ENCODE measurements around the gene CDCA7.
"Not testable (repeated sequence)": the region's sequence is repeated elsewhere in the genome, so short reads cannot be mapped to it uniquely, and the experiment has no call there.

CDCA7 gene

DNA sequence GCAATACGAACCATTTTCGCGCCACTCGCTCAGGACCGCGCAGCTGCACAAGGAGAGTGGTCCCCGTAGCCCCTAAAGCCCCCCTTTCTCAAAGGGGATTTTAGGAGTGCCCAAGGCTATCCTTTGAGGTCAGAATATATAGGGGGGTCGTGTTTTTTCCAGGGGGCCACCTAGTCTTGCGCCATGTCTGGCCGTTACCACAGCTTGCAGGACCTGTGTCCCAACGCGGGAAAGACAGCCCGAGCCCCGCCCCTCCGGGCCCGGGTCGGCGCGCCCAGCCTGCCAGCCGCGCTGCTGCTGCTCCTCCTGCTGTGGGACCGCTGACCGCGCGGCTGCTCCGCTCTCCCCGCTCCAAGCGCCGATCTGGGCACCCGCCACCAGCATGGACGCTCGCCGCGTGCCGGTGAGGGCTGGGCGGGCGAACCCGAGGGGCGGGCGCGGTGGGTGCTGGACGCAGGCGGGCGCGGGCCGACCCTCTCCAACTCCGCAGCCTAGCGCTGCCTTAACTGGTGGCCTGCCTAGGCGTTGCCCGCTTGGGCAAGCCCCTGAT lies at the start of gene CDCA7:
CDCA7 (plus strand) TSS at position 291 of the 550 bp plus-strand sequence; CDS start at position 383, 92 bp downstream.
- DNase-seq, result peak; percentile 22

DNA sequence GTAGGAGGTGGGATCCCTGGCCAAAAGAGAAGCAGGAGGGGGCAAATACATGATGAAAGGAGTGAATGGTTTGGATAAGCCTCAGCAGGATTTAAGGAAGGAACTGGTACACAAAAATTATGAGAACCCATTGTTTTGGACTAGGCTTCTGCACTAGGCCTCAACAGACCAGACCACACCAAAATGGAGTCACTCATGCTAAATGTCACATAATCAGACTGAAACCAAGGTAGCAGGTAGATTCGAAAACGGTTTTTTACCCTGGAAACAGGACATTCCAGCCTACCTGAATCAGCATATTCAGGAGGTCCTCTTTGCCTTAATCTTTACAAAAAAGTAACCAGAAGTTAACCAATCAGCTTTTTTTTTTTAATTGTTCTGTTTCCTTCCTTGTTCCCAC lies 49.4 kb upstream of the CDCA7 start:
- no peak for DNase-seq

DNA sequence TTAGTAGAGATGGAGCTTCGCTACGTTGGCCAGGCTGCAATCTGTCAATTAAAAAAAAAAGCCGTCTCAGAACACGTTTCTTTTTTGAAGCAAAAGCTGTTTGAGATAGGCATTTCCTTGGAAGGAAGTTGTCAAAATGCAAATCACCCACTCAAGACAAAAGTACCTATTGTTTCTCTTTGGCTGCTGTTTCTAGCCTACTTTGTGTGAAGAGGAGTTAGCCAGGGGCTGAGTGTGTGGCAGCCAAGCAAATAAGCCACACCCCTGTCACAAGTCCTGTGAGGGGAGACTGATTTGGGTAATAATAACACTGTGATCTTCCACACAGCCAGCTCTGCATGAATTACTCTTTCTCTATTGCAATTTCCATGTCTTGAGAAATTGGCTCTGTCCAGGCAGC lies 47.4 kb upstream of the CDCA7 start:
- no peak for DNase-seq

DNA sequence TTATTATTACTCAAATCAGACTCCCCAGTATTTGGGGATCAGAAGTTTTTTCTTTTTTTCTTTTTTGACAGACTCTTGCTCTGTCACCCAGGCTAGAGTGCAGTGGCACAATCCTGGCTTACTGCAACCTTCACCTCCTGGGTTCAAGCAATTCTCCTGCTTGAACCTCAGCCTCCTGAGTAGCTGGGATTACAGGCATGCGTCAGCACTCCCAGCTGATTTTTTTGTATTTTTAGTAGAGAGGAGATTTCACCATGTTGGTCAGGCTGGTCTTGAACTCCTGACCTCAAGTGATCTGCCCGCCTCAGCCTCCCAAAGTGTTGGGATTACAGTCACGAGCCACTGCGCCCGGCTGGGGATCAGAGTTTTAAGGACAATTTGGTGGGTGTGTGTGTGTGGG lies 45.3 kb upstream of the CDCA7 start:
- DNase-seq, result not testable (repeated sequence)

DNA sequence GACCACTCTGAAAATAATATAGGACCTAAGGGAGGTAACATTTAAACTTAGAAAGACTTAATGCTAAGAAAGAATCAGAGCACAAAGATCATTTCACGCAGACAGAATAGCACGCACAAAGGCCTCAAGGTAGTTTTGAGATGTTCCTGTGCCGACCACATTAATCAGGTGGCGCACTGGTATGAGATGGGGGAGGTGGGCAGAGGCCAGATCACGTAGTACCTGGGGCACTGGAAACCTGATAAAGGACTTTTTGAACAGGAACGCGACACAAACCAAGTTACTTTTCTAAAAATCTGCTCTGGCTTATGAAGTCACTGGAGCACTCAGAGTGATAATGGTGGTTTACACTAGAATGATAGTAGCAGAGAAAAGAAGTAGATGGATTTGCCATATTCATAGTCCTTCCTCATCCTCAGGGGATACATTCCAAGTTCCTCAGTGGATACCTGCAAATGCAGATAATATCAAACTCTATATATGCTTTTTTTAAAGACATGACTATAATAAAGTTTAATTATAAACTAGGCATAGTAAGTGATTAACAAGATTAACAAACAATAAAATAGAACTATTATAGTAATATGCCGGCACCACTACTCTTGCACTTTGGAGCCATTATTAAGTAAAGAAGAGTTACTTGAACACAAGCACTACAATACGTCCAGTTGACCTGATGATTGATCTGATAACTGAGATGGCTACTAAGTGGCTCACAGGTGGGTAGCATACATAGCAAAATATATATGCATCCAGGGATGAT lies 42.6 kb upstream of the CDCA7 start:
- no peak for DNase-seq

DNA sequence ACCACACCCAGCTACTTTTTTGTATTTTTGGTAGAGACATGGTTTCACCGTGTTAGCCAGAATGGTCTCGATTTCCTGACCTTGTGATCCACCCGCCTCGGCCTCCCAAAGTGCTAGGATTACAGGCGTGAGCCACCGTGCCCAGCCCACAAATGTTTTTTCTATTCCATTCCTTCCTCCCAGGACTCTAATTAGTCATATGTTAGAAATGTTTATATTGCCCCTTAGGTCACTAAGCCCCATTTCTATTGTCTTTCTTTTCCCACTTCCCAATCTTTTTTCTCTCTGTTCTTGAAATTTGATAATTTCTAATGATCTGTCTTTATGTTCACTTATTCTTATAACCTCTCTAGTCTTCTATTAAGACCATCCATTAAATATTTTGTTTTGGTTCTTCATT lies 31.3 kb upstream of the CDCA7 start:
- DNase-seq, result no peak

DNA sequence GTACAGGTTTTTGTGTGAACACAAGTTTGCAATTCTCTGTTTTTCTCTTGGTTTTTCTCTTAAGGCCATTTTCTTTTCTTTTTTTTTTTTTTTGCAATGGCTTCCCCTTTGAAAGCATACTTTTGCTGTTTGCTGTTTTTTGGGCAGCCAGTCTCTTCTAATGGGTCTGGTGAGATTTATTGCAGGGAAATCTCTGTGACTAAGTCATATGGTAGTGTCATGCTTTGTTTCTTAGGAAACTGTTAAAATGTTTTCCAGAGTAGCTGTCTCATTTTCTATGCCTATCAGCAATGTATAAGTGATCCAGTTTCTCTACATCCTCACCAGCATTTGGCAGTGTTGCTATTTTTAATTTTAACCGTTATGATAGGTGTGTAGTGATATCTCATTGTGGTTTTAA lies 27.9 kb upstream of the CDCA7 start:
- DNase-seq, result no peak

DNA sequence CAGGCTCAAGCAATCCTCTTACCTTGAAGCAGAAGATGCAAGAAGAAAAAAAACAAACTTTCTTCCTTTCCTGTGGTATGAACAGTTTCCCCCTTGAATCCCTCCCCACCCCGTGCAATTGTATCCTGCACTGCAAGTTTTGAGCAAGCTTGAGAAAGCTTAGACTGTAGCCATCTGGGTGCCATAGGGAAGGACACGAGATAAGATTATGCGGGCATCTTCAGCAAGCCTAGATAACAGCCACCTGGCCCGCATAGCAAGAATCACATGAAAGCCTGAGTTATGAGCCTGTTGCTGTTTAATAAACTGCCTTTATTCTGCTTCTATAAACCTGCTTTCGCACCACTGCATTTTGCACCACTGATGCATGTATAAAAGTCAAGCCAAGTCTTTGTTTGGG lies 27.3 kb upstream of the CDCA7 start:
- DNase-seq, result no peak

DNA sequence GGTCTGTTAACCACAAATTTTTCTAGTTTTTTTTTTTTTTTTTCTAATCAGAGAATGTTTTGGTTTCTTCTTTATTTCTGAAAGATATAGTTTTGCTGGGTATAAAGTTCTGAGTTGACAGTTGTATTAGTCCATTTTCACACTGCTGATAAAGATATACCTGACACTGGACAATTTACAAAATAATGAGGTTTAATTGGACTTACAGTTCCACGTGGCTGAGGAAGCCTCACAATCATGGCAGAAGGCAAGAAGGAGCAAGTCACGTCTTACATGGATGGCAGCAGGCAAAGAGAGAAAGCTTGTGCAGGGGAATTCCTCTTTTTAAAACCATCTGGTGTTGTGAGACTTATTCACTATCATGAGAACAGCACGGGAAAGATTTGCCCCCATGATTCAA lies 21.7 kb upstream of the CDCA7 start:
- not testable (repeated sequence) for DNase-seq

DNA sequence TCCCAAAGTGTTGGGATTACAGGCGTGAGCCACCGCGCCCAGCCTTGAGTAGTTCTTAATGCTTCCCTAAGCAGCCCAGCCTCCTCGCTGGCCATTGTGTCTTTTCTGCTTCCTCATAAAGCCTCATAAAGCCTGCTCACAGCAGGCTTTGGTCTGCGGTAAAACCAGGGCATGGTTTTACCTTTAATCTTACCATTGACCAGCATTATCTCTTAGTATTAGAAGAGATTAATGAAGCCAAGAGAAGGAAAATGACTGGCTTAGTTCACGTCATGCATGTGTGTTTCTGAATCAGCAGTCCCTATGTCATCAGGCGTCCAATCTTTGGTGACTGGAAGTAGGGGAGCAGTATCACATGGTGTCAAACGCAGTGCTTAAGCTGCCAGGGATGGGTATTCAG lies 14.9 kb upstream of the CDCA7 start:
- DNase-seq, result no peak

DNA sequence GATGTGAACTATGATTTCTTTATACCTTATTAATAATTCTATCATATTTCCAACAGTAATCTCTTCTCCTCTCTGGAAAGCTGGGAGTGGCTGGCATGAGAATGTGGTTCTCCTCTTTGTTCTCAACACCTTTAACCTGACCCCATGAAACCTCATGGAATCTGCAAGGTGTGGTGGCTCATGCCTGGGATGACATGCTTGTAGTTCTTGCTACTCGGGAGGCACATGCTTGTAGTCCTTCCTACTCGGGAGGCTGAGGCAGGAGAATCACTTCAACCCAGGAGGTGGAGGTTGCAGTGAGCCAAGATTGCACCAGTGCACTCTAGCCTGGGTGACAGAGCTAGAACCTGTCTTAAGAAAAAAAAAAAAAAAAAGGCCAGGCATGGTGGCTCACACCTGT lies 10.8 kb upstream of the CDCA7 start:
- DNase-seq, result no peak

DNA sequence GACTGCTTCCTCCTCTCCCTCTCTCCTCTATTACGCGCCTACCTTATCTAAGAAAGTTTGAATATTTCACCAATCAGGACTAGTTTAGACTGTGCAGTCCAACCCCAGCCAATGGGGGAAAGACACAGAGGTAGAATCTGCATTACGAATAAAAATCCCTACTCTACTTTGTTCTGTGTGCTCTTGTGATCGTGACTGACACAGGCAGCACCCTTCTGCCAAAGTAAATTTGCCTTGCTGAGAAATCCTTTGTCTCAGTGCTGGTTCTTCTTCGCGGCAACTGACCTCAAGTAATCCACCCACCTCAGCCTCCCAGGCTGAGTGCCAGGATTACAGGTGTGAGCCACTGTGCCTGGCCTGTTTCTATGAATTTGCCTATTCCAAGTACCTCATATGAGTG lies 8.6 kb upstream of the CDCA7 start:
- no peak for DNase-seq

DNA sequence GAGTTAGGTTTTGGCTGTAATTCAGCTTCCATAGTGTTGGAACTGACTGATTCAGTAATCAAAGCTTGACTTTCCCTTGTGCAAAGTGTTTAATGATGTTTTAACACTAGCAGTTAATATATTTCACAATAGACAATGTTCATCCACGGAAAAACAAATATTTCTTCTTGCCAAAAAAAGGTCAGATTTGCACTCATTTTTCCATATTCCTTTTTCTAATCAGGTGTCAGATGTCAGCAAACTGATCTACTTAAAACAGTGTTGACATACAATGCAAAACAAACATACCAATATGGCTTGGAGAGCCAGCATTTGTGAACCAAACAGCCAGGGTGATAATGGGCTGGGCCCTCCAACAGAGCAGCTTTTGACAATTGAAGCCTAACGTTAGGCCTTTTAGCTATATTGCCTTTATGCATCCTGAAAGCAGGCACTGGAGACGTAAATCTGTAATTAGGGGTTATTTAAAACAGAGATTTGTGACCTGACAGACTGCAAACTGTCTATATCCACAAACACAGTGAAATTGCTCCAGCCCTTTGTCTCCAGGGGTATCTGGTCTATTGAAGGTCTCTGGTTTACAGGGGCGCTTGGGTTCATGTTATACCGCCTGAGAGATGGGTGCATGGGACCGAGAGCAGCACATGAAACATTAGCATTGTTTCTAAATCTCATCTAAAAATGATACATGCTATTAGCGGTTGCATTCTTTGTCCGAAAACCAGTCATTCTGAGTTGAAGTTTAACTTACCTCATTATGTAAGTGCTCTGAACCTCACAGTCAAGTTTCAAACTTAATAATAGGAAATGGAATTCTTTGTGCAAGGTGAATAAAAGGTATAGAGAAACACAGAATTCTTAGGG lies 7.1 kb upstream of the CDCA7 start:
- DNase-seq, result no peak

DNA sequence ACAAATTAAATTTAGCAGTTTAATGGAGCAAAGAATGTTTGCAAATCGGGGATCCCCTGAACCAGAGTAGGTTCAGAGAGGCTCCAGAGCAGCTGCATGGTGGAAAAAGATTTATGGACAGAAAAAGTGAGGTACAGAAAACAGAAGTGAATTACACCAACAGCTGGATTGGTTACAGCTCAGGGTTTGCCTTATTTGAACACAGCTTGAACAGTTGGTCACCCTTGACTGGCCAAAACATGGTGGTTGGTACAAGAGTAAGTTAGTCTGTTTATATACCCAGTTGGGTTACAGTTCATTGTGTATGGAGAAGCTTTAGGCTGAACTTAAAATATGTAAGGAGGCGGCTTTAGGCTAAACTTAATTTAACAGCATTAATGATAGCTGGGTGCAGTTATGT lies 5.4 kb upstream of the CDCA7 start:
- no peak for DNase-seq

DNA sequence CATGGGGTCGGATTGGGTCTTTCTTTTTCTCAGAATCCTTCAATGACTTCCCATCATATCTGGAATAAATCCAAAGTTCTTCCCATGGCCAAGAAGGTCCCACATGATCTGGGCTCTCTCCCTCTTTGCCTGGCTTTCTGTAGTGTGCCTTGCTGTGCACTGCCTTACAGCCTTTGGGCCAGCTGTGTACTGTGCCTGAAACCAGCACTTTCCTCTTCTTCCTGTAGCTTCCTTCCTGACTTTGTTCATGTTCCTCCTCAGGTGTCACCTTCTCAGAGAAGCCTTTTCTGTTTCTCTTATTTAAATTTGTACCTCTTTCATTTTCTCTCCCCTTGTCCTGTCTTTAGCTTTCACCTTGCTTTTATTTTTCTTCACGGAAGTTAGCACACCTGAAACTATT lies 4.3 kb upstream of the CDCA7 start:
- no peak for DNase-seq

DNA sequence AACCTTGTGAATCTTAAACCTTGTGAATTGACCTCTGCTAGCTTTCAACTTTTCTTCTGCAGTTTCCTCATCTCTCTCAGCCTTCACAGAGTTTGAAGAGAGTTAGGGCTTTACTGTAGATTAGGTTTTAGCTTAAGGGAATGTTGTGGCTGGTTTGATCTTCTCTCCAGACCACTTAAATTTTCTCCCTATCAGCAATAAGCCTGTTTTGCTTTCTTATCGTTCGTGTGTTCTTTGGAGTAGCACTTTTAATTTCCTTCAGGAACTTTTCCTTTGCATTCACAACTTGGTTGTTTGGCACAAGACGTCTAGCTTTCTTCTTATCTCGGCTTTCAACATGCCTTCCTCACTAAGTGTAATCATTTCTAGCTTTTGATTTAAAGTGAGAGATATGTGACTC lies 2.8 kb upstream of the CDCA7 start:
- DNase-seq, result no peak

DNA sequence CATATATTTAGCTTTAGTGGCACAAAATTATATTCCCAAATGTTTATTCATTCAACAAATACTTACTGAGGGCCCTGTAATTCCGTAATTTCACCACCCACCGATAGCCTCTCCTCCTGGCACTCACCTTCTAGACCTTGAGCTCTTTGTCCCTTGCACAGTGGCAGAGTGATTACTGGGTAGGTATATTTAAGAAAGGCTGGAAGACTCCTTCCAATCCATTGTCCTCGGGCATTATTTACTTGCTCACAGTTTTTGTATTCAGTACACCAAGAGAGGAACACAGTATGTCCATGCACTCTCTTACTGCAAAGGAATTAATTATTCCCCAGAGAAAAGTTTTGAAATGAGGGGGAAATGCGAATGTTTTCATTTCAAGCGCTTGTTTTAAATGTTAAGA lies 1.1 kb upstream of the CDCA7 start:
- no peak for DNase-seq

DNA sequence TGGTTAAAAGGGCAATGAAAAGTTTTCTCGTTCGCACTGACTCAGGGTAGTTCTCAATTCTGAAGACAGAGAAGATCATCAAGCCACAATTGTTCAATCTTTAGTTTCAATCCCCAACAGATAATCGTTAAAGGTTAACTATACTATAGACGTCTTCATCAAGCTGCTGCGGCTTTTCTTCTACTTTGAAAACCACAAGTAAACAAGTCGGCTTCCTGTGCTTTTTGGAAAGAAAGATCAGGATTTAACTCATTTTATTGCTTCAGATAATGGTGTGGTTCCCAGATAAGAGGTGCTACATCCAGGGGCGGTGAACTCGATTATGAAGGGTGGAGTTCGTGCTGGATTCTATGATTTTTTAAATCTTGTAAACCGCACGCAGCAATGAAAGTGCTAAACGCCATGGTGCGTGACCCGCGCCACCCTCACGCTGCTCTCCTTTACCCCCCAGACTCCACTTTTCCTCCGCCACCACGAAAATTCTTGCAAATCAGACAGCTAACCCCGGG lies 545 bp upstream of the CDCA7 start:
- no peak for DNase-seq

DNA sequence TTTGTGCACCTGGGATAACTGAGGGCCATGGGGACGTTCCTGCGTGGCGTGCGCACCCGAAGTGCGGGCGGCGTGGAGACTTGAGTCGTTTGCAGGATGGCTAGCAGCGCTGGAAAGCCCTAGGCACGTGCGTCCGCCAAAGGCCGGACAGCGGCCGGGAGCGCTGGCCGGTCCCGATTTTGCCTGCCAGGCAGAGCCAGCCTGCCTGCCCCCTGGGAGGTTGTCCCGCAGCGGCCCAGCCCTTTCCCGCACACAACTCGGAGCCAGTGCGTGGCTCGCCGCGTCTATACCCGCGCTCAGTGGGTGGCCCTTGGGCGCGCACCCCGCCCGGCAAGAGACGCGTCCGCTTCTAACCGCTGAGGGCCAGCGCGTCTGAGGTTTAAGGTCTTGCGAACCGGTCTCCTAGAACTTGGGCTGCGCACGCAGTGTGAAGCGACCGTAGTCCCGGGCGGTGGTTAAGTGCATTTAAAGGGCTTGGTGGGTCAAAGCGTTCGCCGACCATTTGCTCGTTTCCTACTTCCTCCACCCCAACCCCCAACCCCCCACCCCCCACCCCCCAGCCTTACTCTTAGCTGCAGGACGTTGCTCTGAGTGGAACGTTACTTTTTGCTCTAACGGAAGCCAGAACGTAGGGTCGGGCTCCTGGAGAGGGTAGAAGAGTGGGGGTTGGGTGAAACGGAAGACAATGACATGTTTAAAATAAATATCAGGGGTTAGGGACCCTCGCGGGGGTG lies 627 bp downstream of the CDCA7 start:
- DNase-seq, result peak; percentile 7

DNA sequence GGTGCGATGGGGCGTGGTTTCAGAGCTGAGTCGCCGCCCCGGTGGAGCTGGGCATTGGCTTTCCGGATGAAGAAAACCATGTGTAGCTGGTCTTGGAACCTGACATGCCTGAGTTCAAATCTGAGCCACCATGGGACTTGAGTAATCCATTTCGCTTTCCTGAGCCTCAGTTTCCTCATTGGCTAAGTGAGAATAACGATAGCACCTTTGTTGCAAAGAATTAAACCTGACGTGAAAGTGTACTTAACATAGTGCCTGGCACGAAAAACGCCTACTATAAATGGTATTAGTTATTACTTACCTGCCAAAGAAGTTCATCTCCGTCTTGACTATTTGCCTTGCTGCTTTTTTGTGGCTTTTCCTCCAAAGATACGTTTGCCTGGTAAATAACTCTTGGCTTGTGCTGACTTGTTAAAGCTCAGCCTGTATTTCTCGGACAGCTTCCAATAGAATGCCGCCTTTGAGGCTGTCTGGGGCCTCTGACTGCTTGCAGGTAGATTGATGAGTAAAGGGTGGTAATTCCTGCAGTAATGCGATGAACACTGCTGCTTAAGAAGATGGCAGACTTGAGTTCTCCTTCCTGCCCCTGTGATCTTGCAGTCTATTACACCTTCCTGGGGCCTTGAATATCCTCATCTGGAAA lies 1.3 kb downstream of the CDCA7 start:
- no peak for DNase-seq

DNA sequence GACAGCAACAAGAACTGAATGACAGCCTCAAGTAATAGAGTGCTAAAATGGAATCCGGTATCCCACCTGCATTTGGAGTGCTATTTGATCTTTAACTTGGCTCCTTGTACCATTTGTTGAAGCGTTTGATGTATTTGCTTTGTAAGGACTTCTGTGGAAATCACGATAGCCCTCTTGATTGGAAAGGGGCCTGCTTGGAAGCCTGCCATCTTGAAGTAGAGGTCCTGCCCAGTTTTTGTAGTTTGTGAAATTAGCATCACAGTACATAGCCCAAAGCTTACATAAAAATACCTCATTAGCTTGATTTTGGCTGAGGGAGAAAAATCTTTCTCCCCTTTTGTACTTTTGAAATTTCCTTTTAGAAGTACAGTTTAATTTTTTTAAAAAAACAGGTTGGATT lies 2.7 kb downstream of the CDCA7 start:
- DNase-seq, result no peak

DNA sequence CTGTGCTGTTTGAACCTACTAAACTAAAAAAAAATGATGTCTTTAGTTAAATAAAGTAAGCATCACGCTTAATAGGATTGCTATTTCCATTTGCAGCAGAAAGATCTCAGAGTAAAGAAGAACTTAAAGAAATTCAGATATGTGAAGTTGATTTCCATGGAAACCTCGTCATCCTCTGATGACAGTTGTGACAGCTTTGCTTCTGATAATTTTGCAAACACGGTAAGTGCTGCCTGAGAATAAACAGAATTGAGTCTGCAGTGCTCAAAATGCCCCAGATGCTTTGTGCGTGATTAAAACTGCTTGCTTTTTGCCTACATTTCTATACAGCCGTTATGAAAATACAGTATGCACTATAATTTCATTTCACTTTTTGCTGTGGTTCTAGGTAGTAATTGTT lies 3.9 kb downstream of the CDCA7 start:
- no peak for DNase-seq

DNA sequence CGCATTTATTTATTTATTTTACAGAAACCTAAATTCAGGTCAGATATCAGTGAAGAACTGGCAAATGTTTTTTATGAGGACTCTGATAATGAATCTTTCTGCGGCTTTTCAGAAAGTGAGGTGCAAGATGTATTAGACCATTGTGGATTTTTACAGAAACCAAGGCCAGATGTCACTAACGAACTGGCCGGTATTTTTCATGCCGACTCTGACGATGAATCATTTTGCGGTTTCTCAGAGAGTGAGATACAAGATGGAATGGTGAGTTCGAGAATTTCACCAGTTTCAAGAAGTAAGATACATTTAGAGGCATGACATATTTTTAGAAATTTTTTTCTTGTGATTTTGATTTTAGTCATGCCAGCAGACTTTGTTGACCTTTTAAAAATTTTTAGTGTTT lies 4.6 kb downstream of the CDCA7 start:
- no peak for DNase-seq
